HepG2 (cell line): ENCODE measurements around the gene CPNE5. TPM values are rescaled to one million over a fixed set of nuclear protein-coding genes. Genes with fewer than 3 reads are reported as not detected.
A peak's percentile ranks its signal among the peaks of the same experiment; 100 is the strongest.

Experiments
- GABPA ChIP-seq, 2 experiments: IDR thresholded peaks; 2 replicates each; pipeline ENCODE4 v1.6.1; 2011 to 2016; ENCODE audit warnings: low read depth in 2 of 2, low read length in 1 of 2, missing biosample characterization in 1 of 2, missing genetic modification characterization in 1 of 2
- HMG20B ChIP-seq: conservative IDR thresholded peaks from 2 replicates; pipeline ENCODE4 v1.6.1; 2016; ENCODE audit warnings: missing genetic modification reagents, missing compliant biosample characterization
- MEIS1 ChIP-seq: sonication (generic); formaldehyde crosslinking; IDR thresholded peaks from 2 replicates; pipeline ENCODE4 v1.9.0; 2021; ENCODE audit warnings: mild to moderate bottlenecking, missing genetic modification reagents, moderate library complexity, borderline replicate concordance
- MNT ChIP-seq: fragments of 450-650 bp; IDR thresholded peaks from 2 replicates; pipeline ENCODE4 v1.6.1; 2016
- NCOR1 ChIP-seq: fragments of 200-600 bp; sonication (generic); IDR thresholded peaks from 2 replicates; pipeline ENCODE4 v1.7.0; 2017; ENCODE audit warnings: antibody characterized with exemption, low read length, borderline replicate concordance
- NFE2 ChIP-seq: sonication (generic); formaldehyde crosslinking; IDR thresholded peaks from 2 replicates; pipeline ENCODE4 v1.4.0; 2020; ENCODE audit warnings: missing genetic modification reagents
- NONO ChIP-seq, 2 experiments: fragments of 450-650 bp in 1 of 2; sonication (generic) in 1 of 2; formaldehyde crosslinking in 1 of 2; IDR thresholded peaks in 1 of 2; conservative IDR thresholded peaks in 1 of 2; 2 replicates each; pipeline versions ENCODE4 v1.6.1 to v1.8.0; 2017 to 2022; ENCODE audit warnings: mild to moderate bottlenecking in 1 of 2, missing genetic modification reagents in 1 of 2, moderate library complexity in 1 of 2
- NR2F6 ChIP-seq, 2 experiments: IDR thresholded peaks; 2 replicates each; pipeline ENCODE4 v1.6.1; 2016; ENCODE audit warnings: antibody characterized with exemption in 1 of 2, mild to moderate bottlenecking in 1 of 2
- SAP130 ChIP-seq: IDR thresholded peaks from 2 replicates; pipeline ENCODE4 v1.6.1; 2016; ENCODE audit warnings: low read depth
- SNAPC2 ChIP-seq: sonication (generic); formaldehyde crosslinking; IDR thresholded peaks from 2 replicates; pipeline ENCODE4 v1.8.1; 2022; ENCODE audit warnings: mild to moderate bottlenecking, missing genetic modification reagents
- ZBTB20 ChIP-seq: sonication (generic); formaldehyde crosslinking; IDR thresholded peaks from 2 replicates; pipeline ENCODE4 v1.8.1; 2023; ENCODE audit warnings: missing genetic modification reagents, low read depth, mild to moderate bottlenecking, borderline replicate concordance
- ZBTB40 ChIP-seq, 2 experiments: fragments of 450-650 bp in 1 of 2; sonication (generic) in 1 of 2; formaldehyde crosslinking in 1 of 2; IDR thresholded peaks; 2 replicates each; pipeline versions ENCODE4 v1.6.1 to v1.8.0; 2016 to 2022; ENCODE audit warnings: antibody characterized with exemption in 1 of 2, mild to moderate bottlenecking in 1 of 2, missing genetic modification reagents in 1 of 2
- ZSCAN20 ChIP-seq: sonication (generic); formaldehyde crosslinking; IDR thresholded peaks from 2 replicates; pipeline ENCODE4 v1.4.0; 2020; ENCODE audit warnings: missing genetic modification reagents, mild to moderate bottlenecking, borderline replicate concordance
- polyA plus RNA-seq, 8 experiments: library from polyadenylated mRNA; depleted of rRNA in 3 of 8; stranded (reverse) in 7 of 8; unstranded in 1 of 8; fragments of >200 nt; fragmentation: Illumina TruSeq in 4 of 8; extraction: Trizol in 4 of 8; gene quantifications; 2 replicates each; pipeline versions ENCODE4 v1.2.1 to v1.2.3, GENCODE V29; 2011 to 2016; ENCODE audit warnings: low read depth in 4 of 8, missing spikeins in 1 of 8, mixed read lengths in 1 of 8; ENCODE audit not compliant: insufficient read depth in 1 of 8
- total RNA-seq, 5 experiments: library from RNA; depleted of rRNA; stranded (reverse); fragments of >200 nt; fragmentation: Illumina TruSeq; extraction: Trizol; gene quantifications; 2 replicates each; pipeline ENCODE4 v1.2.3, GENCODE V29; 2016; ENCODE audit warnings: low read depth in 1 of 5

CPNE5 gene
- total and polyA plus RNA-seq, 2 of the 13 experiments (the other 11 are each of a cell fraction or from before 2014, with no cell fraction given) = 0.16 TPM; not detected in 1

- TF ChIP-seq ZBTB20 (CRISPR knock-in tag) (0 out of 2 replicates have a peak, but pooled peaks have one; percentile 17), MNT (peak; percentile 74), NFE2 (CRISPR knock-in tag) (no peak), ZBTB40 (IDR thresholded peaks at IDR 0.05) (no peak), ZBTB40 (CRISPR knock-in tag; IDR thresholded peaks at IDR 0.05) (no peak), MEIS1 (CRISPR knock-in tag) (peak; percentile 39; the same call in 1 of the 2 replicates), NCOR1 (no peak), SAP130 (CRISPR knock-in tag) (peak; percentile 46), HMG20B (CRISPR knock-in tag) (no peak), SNAPC2 (no peak), NR2F6 (IDR thresholded peaks at IDR 0.05) (no peak), NR2F6 (CRISPR knock-in tag; IDR thresholded peaks at IDR 0.05) (0 out of 2 replicates have a peak, but pooled peaks have one; percentile 1), GABPA (IDR thresholded peaks at IDR 0.05; ENCODE audit: low read depth, low read length) (no peak), GABPA (CRISPR knock-in tag; IDR thresholded peaks at IDR 0.05; ENCODE audit: low read depth) (peak; percentile 13; the same call in 1 of the 2 replicates), ZSCAN20 (no peak), NONO (IDR thresholded peaks at IDR 0.05) (no peak), NONO (CRISPR knock-in tag; conservative IDR thresholded peaks at IDR 0.05) (0 out of 2 replicates have a peak, but pooled peaks have one; percentile 10)
- TF ChIP-seq, all 625 proteins: peak for 17
These were observed 18.3 kb downstream of the CPNE5 start (continued) for GRCh38 chr6:36820700-36821580.
